ENCODE measurements around the gene CNGB1.
"Not testable (repeated sequence)": the region's sequence is repeated elsewhere in the genome, so short reads cannot be mapped to it uniquely, and the experiment has no call there.

Gene CNGB1

DNA sequence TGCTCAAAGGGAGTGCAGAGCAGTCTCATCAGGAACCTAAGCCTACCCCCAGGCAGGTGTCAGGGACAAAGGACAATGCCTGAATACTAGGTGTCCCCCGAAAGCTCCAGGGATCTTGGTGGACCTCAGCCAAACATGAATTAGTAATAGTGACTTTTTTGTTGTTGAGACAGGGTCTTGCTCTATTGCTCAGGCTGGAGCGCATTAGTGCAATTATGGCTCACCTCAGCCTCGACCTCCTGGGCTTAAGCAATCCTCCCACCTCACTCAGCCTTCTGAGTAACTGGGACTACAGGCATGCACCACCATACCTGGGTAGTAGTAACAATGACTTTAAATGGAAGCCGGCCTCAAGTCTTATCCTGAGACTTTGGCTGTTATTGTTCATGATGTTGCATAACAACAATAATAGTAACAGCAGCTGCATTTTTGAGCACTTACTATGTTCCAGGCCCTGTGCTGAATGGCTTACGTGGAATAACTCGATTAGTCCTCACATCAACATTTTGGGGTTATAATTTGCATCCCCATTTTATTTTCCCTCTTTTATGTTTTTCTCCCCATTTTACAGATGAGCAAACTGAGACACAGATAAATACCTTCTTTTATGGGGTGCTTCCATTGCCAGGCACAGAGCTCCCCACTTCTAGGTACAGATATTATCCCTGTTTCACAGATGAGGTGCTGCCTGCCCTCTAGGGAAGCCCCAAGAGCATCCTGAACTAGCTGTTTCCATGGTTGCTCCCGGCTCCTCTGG is 19.5 kb downstream of the CNGB1 start:
- DNase-seq, result no peak

DNA sequence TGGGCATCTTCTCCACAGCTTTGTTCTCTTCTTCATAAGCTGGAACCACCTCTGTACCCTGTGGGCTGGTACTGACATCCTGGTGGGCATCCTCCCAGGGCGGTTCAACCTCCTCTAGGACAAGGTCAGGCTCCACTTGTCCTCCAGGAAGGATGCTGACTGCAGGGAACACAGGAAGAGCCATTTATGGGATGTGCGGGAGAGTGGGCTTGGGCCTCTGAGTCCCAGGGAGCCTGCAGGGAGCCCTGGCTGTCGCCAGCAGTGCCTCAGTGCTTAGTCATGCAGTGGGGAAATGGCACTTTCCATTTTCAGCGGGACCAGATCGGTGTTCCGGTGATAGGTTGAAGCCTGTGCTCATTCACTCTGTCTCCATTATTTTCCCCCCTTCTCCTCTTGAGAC is 20.5 kb downstream of the CNGB1 start:
- no peak for DNase-seq

DNA sequence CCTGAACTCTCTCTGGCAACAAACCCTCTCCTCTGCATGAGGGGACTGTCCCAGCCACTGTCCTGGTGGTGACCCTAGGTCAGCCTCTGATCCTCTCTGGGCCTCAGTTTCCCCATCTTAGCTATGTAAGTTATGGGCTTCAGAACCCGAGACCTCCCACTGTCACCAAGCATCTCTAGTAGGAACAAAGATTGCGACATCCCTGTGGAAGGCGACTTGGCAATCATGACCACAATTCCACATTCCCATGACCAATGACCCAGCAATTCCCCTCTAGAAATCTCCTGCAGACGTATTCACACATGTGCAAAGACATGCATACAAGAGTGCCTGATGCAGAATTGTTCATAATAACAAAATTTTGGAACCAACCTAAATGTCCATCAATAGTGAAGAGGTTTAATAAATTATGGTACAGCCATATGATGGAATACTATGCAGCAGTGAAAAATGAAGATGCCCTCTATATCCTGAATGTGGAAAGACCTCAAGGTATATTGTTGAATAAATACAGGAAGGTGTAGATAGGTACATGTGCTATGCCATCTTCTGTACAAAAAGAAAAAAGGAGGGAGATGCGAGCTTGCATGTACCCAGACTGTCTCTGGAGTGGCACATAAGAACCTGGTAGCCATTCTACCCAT is 21.2 kb downstream of the CNGB1 start:
- DNase-seq, result no peak

DNA sequence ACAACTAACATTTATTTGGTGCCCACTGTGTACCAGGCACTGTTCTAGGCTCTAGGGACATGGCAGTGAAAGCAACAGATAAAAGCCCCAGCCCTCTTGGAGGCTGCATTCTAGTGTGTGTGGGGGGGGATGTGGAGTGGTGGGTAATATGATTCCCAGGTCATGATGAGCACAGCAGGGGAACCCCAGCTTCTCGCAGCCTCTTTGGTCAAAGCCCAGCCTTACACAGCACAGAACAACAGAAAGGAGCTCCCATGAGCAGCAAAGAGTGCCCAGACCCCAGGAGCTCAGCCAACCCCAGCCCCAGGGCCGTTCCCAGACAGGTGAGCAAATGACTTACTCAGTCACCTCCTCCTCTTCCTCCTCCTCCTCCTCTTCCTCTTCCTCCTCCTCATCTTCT is 21.9 kb downstream of the CNGB1 start:
- no peak for DNase-seq

DNA sequence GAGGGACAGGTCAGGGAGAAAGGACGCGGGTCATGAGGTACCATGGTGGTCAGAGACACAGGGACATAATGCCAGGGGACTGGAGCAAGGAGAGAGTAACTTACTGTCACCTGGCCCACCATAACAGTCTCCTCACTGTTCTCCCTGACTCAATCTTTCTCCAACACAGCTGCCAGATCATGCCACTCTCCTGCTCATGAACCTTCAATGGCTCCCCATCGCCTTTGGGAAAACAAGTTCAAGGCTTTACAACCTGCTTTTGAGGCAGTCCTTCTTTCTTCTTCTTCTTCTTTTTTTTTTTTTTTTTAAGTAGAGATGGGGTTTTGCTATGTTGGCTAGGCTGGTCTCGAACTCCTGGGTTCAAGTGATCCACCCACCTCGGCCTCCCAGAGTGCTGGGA is 22.9 kb downstream of the CNGB1 start:
- no peak for DNase-seq

DNA sequence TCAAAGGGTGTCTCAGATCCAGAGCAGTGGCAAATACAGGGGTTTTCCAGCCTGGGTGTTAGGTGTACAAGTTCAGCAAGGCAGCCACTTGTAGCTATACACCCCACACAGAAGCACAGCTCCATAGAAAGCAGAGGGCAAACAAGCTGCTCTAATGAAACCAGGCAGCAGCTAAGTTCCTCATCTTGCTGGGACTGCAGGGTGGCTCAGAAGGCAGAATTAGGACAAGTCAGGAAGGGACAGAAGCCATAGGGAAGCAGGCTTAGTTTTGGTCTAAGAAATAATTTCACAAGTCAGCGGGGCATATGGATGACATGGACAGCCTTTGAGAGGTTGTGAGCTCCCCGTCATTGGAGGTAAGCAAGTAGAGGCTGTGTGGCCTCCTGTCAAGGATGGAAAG is 23.7 kb downstream of the CNGB1 start:
- no peak for DNase-seq

DNA sequence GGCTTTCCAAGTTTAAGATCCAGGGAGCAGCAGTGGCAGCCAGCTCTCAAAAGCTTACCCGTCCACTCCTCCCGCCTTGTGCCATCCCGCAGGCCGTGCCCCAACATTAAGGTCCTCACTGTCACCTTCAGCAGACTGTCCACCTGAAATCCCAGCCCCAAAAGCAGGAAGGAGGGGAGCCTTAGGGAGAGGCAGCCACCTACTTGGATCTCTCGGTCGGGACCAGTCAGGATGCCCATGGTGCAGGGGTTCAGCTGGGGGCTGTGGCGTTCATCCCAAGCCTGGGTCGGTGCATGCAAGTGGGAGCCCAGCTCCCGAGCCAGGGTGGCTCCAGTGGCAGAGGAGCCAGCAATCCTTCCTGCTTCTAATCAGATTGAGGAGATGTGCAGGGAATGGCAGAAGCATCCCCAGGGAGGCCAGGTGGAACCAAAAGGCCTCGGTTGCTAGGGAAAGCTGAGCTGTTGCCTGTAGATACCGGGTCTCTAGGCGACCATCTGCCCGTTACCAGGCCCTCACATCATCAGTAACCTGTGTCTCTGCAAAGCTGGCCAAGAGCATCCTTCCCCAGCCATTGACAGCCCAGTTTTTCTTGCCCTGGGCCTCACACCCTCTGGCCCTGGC is 24.6 kb downstream of the CNGB1 start:
- no peak for DNase-seq

DNA sequence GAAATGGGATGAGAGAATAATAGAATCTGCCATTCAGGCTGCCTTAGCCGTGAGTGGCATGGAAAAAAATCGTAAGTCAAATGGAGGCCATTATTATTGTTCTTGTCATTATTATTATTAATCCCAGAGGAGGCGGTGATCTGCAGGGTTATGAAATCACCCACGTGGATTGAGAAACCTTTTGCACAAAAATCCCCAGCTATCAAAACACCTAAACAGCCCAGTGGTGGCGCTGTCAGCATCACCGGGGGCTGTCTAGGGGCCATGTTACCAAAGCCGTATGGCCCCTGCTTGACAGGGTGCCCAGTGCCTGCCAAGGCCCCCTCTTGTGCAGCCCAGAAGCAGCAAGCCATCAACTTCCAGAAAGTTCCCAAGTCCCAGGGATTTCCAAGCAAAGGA is 25.2 kb downstream of the CNGB1 start:
- no peak for DNase-seq

DNA sequence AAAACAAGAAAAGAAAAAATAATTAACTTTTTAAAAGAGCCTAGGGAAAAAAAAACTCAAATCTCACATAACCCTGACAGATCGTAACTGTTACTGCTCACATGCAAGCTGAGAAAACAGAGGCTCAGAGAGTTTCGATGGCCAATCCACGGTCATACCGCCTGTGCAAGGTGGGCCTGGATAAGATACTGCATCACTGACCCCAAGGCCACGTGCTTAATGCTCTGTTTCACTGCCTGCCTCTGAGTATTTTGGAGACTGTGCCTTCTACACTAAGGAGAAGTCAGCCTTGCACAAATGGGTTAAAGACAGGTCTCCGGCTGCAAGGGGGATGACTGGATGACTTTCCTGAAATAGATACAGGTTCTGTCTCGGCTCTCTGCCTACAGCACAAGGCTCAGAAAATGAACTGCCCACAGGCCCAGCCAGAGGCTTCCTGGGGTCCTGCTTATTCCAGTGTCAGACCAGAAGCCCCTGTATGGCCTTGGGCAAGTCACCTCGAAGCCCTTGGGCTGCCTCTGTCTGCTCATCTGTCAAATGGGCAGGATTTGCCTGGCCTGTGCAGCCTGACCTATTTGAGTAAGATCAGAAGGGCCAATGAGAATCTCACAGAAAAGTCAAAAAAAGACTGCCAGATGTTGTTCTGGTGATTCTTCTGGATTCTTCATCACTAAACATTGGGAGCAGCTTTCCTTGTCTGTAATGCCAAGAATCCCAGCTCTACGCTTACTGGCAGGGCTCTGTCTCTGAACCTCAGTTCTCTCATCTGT is 25.8 kb downstream of the CNGB1 start:
- DNase-seq, result no peak

DNA sequence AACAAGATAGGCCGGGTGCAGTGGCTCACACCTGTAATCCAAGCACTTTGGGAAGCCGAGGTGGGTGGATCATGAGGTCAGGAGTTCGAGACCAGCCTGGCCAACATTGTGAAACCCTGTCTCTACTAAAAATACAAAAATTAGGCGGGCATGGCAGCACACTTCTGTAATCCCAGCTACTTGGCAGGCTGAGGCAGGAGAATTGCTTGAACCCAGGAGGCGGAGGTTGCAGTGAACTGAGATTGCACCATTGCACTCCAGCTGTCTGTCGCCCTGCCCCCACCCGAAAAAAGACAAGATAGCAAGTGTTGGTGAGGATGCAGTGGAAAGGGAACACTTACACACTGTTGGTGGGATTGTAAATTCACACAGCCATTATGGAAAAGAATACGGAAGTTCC is 27.5 kb downstream of the CNGB1 start:
- not testable (repeated sequence) for DNase-seq

DNA sequence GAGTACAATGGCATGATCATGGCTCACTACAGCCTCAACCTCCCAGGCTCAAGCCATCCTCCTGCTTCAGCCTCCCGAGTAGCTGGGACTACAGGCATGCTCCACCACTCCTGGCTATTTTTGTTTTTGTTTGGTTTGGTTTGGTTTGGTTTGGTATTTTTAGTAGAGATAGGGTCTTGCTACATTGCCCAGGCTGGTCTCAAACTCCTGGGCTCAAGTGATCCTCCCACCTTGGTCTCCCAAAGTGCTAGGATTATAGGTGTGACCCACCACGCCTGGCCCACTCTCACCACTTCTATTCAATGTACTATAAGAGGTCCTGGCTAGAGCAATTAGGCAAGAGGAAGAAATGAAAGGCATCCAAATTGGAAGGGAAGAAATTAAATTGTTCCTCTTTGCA is 29.0 kb downstream of the CNGB1 start:
- not testable (repeated sequence) for DNase-seq

DNA sequence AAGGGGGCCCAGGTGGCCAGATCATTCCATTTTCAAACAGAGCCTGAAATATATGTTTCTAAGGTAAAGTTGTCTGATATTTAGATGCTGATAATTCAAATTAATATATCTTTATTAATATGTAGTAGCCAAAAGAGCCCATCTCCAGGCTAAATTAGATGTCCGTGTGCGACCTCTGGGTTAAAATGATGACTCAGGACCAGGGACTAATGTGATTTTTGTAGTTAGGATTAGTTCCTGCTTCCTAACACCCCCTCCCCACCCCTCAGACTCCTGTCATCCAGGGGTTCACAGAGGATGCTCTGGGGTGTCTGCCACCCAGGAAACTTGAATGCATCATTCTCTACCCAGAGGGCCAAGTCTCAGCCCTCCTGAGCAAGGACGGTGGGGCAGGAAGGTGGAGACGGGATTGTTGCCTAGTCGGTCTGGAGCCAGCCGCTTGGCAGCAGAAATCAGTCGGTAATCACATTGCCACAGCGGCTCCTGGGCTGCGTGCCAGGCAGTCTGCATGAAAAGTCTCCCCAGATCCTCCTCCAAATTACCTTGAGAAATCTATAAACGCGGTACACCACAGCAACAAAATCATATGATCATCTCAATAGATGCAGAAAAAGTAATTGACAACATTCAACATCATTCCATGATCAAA is 29.8 kb downstream of the CNGB1 start:
- no peak for DNase-seq

DNA sequence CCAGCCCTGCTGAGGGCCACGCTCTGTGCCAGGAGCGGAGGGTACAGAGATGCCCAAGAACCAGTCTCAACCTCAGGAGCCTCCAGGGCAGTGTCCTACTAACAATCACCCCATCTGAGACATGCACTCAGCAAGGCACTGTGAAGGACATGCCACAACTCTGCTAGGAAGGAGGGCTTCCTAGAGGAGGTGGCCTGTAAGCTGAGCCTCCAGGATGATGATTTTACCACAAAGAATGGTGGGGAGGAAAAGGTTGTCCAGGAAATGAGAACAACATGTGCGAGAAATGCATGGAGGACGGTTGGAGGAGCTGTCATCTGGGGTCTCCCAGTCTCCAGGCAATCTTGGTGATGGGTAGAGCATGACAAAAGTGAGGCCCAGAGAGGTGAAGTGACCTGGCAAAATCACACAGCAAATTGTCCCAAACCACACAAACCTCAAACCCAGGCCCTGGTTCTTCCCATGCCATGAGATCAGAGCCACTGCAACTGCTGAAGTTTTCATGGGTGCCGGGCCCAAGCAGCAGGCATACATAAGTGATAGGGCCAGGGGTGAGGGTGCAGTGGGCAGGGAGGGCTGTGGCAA is 30.5 kb downstream of the CNGB1 start:
- no peak for DNase-seq

DNA sequence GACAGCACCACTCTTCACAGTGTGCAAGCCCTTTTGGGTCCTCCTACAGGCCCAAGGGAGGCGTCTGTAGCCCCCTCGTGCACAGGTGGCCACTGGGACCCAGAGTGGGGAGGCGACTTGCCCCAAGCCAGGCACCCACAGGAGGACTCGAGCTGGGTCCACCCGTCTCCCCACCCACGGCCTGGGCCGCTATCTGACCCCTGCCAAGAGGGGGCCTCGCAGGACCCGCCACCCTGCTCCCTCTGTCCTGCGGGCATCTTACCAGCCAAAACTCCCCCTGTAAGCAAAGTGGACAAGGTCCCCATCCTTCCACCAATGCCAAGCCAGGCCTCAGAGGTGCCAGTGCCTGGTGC is 31.1 kb downstream of the CNGB1 start:
- DNase-seq, result no peak

DNA sequence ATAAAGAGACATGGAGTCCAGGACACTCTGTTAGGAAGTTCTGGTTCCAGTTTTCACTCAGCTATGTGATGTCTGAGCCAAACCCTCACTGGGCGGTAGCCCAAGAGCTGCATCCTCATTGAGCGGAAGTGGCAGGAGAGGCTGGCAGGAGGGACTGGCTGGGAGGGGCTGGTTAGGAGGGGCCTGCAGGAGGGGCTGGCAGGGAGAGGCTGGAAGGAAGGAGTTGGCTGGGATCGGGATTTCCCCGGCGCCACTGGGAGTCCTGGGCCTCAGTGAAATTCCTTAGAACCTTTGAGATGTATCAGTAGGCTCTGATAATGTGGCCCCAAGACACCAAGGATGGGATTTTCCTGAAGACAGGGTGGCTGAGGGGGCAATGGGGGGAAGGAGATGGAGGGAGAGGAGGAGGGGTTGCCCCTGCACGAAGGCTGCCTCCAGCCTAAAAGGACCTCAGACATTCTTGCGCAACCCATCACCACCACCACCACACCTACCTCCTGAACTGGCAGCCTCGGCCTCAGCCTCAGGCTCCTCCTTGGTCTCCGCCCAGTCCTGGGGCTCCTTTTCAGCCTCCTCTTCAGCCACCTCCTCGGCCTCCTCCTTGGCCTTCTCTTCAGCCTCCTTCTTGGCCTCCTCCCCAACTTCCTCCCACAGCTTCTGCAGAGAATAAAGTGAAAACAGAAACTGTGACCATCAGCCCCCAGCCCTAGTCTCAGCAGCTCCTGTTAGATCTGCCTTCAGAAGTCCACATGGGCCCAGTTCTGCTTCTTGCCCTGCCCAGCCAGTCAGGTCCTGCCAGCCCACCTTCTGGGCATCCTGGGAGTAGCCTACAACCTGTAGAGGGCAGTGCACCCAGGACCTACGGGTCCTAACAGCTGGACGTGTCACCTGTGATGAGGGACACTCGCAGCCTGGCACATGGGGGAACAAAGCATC is 31.7 kb downstream of the CNGB1 start:
- no peak for DNase-seq

DNA sequence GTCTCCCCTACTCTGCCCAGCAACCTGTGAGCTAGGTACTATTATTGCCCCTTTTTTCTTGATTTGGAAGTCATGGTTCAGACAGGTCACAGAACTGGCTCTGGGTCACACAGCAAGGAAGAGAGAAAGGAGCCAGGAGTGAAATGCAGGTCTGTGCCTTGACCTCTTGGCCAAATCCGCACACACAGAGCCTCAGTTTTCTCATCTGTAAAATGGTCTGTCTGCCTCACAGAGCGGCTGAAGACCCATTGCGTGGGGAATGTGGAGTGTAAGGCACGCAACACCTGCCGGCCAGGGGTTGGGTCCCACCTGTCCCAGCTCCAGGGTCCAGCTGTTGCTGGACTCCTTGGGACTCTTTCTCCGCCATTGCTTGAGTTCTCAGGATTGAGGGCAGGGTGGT is 32.4 kb downstream of the CNGB1 start:
- DNase-seq, result no peak

DNA sequence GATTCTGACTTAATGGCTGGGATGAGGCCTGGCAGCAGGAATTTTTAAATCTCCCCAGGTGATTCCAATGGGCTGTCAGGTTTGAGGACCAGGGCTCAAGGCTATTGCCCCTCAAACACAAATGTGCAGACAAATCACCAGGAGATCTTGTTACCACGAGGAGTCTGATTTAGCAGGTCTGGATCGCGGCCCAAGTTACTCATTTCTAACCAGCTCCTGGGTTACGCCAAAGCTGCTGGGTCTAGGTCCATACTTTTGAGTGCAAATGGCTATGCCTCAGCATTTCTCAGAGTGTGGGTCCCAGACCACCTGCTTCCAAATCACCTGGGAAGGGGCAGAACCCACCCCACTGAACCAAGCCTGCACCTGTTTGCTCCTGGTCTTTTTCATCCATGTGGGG is 33.1 kb downstream of the CNGB1 start:
- DNase-seq, result no peak

DNA sequence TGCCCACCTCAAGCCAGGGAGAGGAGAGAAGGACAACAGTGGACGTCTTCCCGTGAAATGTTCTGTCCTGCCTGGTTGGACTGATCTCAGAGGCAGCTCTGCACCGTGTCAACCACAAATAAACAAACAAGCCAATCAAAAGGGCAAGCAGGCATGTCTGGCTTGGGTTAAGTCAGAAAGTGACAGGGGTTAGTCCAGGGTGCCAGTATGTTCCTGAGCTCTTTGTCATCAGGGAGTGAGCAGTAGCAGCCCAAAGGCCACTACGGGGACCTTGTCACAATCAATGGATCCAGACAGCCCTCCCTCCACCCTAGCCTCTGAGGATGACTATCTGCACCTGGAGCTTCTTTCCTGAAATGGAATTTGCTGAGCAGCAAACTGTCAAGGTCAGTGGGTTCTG is 35.0 kb downstream of the CNGB1 start:
- no peak for DNase-seq

DNA sequence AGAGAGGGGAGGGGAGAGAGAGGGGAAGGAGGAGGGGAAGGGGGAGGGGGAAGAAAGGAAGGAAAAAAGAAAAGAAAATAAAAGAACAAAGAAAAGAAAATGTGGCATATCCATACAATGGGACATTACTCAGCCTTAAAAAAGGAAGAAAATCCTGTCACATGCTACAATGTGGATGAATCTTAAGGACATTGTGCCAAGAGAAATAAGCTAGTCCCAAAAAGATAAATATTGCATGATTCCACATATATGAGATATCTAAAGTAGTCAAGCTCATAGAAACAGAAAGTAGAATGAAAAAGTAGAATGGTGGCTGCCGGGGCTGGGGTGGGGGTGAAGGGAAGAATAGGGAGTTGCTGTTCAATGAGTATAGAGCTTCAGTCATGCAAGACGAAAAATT is 40.4 kb downstream of the CNGB1 start:
- no peak for DNase-seq

DNA sequence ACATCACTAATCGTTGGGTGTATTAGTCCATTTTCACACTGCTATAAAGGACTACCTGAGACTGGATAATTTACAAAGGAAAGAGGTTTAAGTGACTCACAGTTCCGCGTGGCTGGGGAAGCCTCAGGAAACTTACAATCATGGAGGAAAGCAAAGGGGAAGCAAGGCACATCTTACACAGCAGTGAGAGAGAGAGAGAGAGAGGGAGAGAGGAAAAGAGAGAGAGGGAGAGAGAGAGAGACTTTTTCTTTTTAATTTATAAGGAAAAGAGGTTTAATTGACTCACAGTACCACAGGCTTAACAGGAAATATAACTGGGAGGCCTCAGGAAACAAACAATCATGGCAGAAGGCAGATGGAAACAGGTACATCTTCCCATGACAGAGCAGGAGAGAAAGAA is 41.7 kb downstream of the CNGB1 start:
- no peak for DNase-seq

DNA sequence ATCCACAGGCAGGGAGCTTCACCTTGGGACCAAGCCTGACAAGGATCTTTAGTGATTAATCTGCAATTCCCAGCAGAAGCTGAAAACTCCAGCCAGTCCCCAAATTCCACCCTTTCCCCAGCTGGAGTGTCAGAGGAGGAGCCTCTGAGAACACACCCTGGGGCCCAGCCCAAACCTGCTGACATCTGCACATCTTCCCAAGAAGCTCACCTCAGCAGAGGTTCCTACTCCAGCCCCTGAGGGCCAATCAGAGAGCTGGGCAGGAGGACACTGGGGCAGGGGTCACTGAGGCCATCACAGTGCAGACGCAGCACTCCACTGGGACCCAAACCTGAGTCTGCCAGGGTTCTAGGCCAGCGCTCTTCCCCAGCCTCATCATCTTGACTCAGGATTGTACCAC is 44.9 kb downstream of the CNGB1 start:
- DNase-seq, result no peak

DNA sequence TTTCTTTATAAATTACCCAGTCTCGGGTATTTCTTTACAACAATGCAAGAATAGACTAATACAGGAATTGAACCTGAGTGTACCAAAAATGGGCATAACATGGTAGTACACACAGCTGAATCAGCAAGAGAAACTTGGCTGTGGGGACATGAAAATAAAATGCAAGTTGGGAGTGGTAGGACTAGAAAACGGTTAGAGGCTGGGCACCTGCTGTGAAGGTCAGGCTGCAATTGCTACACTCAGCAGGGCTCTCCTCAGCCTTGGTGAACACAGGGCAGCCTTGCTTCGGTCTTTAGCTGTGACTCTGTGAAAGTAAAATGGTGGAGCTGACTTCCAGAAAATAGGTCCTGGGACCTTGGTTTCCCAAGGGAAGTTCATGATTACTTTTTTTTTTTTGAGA is 45.6 kb downstream of the CNGB1 start:
- DNase-seq, result no peak
